GM12864 (cell line): ENCODE results near the gene RORB.

ENCODE experiments used
- DNase-seq: peaks from one replicate; pipeline ENCODE4 v3.0.0-alpha.2; 2011; ENCODE audit warnings: low read depth
- H3K4me3 ChIP-seq: 2 replicates; pipeline ENCODE4 v1.5.1; 2011; ENCODE audit warnings: mild to moderate bottlenecking, low read depth, low read length, control low read depth
- TF ChIP-seq, protein P1 (sequence below): IDR thresholded peaks from 2 replicates; pipeline ENCODE4 v1.5.1; 2011; ENCODE audit warnings: low read depth, mild to moderate bottlenecking, moderate library complexity, low read length, control low read depth, inconsistent platforms; ENCODE audit errors: missing control alignments

Gene RORB

DNA sequence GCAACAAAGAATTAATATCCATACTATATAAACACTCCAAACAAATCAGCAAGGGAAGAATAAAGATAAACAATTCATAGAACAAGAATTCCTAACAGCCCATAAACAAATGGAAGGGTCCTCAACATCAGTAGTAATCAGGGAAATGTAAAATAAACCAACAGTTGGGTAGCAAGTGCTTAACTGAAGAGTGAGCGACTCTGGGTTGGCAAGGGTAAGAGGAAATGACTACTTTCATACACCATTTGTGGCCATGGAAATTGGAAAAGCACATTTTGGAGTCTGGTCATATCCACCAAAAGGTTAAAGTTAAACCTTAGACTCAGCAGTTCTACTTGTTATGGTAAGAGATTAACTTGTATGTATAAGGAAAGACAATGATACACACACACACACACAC is 17.4 kb upstream of the RORB start:
- no peak for DNase-seq
- TF ChIP-seq, protein P1, sequence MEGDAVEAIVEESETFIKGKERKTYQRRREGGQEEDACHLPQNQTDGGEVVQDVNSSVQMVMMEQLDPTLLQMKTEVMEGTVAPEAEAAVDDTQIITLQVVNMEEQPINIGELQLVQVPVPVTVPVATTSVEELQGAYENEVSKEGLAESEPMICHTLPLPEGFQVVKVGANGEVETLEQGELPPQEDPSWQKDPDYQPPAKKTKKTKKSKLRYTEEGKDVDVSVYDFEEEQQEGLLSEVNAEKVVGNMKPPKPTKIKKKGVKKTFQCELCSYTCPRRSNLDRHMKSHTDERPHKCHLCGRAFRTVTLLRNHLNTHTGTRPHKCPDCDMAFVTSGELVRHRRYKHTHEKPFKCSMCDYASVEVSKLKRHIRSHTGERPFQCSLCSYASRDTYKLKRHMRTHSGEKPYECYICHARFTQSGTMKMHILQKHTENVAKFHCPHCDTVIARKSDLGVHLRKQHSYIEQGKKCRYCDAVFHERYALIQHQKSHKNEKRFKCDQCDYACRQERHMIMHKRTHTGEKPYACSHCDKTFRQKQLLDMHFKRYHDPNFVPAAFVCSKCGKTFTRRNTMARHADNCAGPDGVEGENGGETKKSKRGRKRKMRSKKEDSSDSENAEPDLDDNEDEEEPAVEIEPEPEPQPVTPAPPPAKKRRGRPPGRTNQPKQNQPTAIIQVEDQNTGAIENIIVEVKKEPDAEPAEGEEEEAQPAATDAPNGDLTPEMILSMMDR = no peak
- no peak overlapping the region for H3K4me3 ChIP-seq

DNA sequence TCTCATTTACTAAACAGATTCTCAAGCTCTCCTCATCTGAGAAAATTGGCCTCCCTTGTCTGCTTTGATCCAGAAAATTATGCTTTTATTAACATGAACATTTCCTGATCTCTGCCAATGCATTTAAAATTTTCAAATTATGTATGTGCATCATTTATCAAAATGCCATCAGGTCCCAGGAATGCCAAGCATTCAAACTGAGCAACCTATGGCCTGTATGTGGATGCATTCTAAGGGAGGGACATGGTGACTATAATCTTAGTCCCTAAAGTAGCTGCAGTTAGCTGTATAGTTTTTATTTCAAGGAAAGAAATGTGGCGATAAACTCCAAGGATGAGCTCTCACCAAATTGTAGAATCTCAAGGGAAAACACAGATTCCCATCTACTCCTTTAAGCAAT is 9.7 kb upstream of the RORB start:
- no peak overlapping the region for H3K4me3 ChIP-seq
- TF ChIP-seq, protein P1 = no peak
- DNase-seq = no peak

DNA sequence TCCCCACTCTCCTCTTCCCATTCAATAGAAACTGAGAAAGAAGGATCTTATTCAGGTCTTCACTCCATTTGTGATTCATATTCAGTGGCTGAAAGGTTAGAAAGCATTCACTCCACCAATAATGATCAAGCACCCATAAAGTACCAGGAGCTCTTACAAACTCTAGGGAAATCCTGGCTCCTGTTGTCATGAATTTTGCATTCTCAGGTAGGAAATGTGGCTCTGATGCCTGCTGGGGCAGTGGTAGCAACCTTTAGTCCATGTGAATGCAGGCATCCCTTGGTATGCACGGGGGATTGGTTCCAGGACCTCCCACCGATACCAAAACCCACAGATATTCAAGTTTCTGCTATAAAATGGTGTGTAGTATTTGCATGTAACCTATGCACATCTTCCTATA is 3.6 kb upstream of the RORB start:
- TF ChIP-seq, protein P1 = no peak
- no peak overlapping the region for H3K4me3 ChIP-seq
- no peak for DNase-seq

DNA sequence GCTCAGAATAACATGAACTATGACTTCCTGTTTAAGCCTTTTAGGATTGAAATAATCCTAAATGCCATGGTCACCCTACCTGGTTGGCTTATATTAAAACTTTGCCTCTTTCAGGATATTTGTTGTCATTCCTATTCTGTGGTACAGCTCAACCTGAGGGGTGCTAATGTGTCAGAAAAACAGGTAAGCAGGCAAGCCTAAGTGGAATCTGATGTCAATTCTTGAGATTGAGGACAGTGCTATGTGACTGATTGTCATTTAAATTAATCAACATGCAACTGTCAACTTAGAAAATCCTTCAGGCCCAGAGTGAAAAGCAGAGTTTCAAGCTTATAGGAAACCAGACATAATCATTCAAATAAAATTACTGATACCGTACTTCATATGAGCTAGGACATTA is 2.6 kb upstream of the RORB start:
- DNase-seq = no peak
- TF ChIP-seq, protein P1 = no peak
- H3K4me3 ChIP-seq = no peak overlapping the region

DNA sequence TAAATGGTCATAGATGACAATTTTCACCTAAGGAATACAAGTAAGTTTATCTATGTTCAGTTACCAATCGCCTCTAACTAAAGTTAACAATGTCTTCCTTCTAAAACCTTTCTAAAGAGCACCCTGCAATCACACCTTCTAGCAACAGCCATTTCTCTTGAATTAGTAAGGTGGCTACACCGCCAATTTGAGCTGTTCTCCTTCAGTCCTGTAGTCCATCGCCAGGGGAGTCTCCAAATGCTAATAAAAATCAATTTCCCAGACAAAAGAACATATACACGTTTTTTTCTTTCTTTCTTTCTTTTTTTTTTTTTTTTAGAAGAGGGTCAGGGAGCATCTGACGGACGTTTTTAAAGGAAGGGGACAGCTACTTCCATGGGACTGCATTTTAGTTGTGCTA is 729 bp upstream of the RORB start:
- DNase-seq = no peak
- TF ChIP-seq, protein P1 = no peak
- peak overlapping the region; percentile 57 for H3K4me3 ChIP-seq

DNA sequence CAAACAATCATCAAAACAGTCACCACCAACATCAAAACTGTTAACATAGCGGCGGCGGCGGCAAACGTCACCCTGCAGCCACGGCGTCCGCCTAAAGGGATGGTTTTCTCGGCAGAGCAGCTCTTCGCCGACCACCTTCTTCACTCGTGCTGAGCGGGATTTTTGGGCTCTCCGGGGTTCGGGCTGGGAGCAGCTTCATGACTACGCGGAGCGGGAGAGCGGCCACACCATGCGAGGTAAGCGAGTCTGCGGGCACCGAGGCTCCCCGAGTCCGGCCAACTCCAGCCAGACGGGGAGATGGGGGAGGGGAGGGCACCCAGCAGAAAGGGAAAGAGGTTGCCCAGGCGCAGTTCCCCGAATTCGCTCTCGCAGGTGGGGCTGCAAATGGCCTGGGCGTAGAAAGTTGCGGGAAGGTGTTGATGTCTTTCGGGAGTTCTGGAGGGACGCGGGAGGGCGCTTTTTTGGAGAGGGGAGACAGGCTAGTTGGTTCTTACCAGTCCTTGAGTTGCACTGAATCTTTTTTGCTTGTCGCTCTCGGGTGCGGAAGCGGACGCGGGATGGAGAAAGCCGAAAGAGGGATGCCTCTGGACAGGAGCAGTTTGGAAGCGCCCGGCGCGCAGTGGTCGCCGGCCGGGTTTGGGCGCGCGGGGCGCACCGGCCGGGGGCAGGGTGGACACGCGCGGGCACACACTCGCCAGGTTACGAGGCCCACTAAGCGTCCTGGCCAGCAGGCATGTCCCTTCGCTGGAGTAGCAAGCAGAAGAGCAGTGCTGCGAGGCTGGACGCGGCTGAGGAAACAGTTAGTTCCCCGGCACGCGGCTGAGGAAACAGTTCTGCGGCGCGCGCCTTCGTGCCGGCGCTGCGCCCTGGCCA is 849 bp downstream of the RORB start:
- TF ChIP-seq, protein P1 = peak; percentile 1

DNA sequence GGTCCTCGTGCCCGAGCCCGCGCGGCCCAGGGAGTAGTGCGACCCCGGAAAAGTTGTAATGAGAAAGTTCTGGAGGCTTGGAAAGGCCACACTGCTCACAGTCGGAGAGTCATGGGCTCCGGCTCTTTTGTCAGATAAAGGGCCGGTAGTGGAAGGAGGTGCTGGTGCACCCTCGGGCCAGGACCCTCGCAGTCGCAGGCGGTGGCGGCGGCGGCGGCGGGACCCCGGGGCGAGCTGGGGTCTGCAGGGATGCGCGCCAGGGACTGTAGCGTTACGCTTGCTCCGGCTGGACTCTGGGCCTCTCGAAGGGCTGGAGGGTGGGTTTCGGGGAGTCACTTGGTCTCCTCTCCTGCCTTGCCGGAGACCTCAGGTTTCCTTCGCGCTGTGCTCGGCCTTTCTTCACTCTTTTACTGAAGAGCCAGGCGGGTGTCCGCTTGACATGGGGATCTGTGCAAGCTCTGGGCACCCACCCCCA is 1.5 kb downstream of the RORB start:
- DNase-seq = no peak
- TF ChIP-seq, protein P1 = no peak
- H3K4me3 ChIP-seq = peak overlapping the region; percentile 79; the same call in 1 of the 2 replicates

More for the DNA sequence above, 849 bp downstream of the RORB start:
- peak overlapping the region; percentile 79 for H3K4me3 ChIP-seq
- DNase-seq = no peak
